NCI-H2081 treated with DMSO at 0.1 percent for 48 hours (cell line): ENCODE data around the gene EMILIN1.
"Not testable (repeated sequence)": the region's sequence is repeated elsewhere in the genome, so short reads cannot be mapped to it uniquely, and the experiment has no call there.

Experiments
- DNase-seq: peaks from one replicate; lab custom pipeline; 2025; lab: John Stamatoyannopoulos, UW

The EMILIN1 gene

GRCh38 chr2:27094353-27094984 lies 16.1 kb downstream of the EMILIN1 start:
- no peak for DNase-seq

- DNase-seq = no peak
Measured at GRCh38 chr2:27095427-27095744, 17.0 kb downstream of the EMILIN1 start.

GRCh38 chr2:27095745-27096651 lies 17.6 kb downstream of the EMILIN1 start:
- no peak for DNase-seq

- DNase-seq = no peak
Measured at GRCh38 chr2:27096748-27097297, 18.4 kb downstream of the EMILIN1 start.

- no peak for DNase-seq
Measured at GRCh38 chr2:27097341-27097740, 18.9 kb downstream of the EMILIN1 start.

GRCh38 chr2:27099334-27099955 lies 21.0 kb downstream of the EMILIN1 start:
- no peak for DNase-seq

GRCh38 chr2:27100036-27100435 lies 21.6 kb downstream of the EMILIN1 start:
- no peak for DNase-seq

GRCh38 chr2:27102329-27102728 lies 23.9 kb downstream of the EMILIN1 start:
- no peak for DNase-seq

- DNase-seq = no peak
Measured at GRCh38 chr2:27105981-27106380, 27.6 kb downstream of the EMILIN1 start.

- DNase-seq = no peak
Measured at GRCh38 chr2:27108221-27108620, 29.8 kb downstream of the EMILIN1 start.

- DNase-seq = no peak
Measured at GRCh38 chr2:27109083-27109482, 30.7 kb downstream of the EMILIN1 start.

- DNase-seq = not testable (repeated sequence)
Measured at GRCh38 chr2:27110603-27111352, 32.4 kb downstream of the EMILIN1 start.

GRCh38 chr2:27111392-27112078 lies 33.1 kb downstream of the EMILIN1 start:
- DNase-seq = not testable (repeated sequence)

GRCh38 chr2:27115519-27115918 lies 37.1 kb downstream of the EMILIN1 start:
- DNase-seq = no peak

- no peak for DNase-seq
Measured at GRCh38 chr2:27117995-27118524, 39.6 kb downstream of the EMILIN1 start.

GRCh38 chr2:27118525-27119329 lies 40.3 kb downstream of the EMILIN1 start, which contains the start of gene CGREF1:
Gene CGREF1, minus strand, starts transcription at chr2:27119128. Its CDS starts 14,762 bp downstream, at chr2:27104366.
- DNase-seq = no peak

- DNase-seq = not testable (repeated sequence)
Measured at GRCh38 chr2:27119330-27119670, 40.9 kb downstream of the EMILIN1 start.

GRCh38 chr2:27121906-27122305 lies 43.5 kb downstream of the EMILIN1 start:
- no peak for DNase-seq

GRCh38 chr2:27122791-27123190 lies 44.4 kb downstream of the EMILIN1 start:
- DNase-seq = no peak
